Fibroblast of the aortic adventitia (primary cell): ENCODE results near the gene PDZD7. TPM values are rescaled to one million over a fixed set of nuclear protein-coding genes. Genes with fewer than 3 reads are reported as not detected.

Experiments
- DNase-seq: peaks from one replicate; pipeline ENCODE4 v3.0.0-alpha.2; 2010; ENCODE audit warnings: low read depth
- H3K4me3 ChIP-seq: 2 replicates; pipeline ENCODE4 v1.5.1; 2011; ENCODE audit warnings: low read depth, mild to moderate bottlenecking, control low read depth, low read length, moderate library complexity
- CTCF ChIP-seq: IDR thresholded peaks from 2 replicates; pipeline ENCODE4 v1.5.1; 2011; ENCODE audit warnings: mild to moderate bottlenecking, low read length, control low read depth, inconsistent platforms; ENCODE audit not compliant: insufficient read depth
- total RNA-seq: library from RNA; depleted of rRNA; stranded (reverse); fragments of >200 nt; gene quantifications from 2 replicates; pipeline ENCODE4 v1.2.3, GENCODE V29; 2012; ENCODE audit warnings: low replicate concordance

PDZD7 gene
- total RNA-seq: 0.16 and 0.27 TPM in 2 replicates

GRCh38 chr10:101031128-101031795 lies at the start of gene PDZD7, which contains the start of gene SFXN3:
TSS of gene PDZD7 (minus strand) at chr10:101031129. CDS start at chr10:101030219, 910 bp downstream.
TSS of gene SFXN3 (plus strand) at chr10:101031234. CDS start at chr10:101034695, 3,461 bp downstream.
- H3K4me3 ChIP-seq: peak within 1 kb of the TSS; percentile 92
- DNase-seq: peak; percentile 95
- TF ChIP-seq CTCF: no peak

- H3K4me3 ChIP-seq: no peak overlapping the region
- TF ChIP-seq CTCF: no peak
- no peak for DNase-seq
Observed at GRCh38 chr10:101079874-101080273, 48.9 kb upstream of the PDZD7 start.

GRCh38 chr10:101076630-101077029 lies 45.7 kb upstream of the PDZD7 start:
- H3K4me3 ChIP-seq: no peak overlapping the region
- no peak for TF ChIP-seq CTCF
- no peak for DNase-seq

GRCh38 chr10:101075775-101076174 lies 44.8 kb upstream of the PDZD7 start:
- no peak for DNase-seq
- TF ChIP-seq CTCF: no peak
- H3K4me3 ChIP-seq: no peak overlapping the region

- no peak overlapping the region for H3K4me3 ChIP-seq
- DNase-seq: no peak
- TF ChIP-seq CTCF: no peak
Observed at GRCh38 chr10:101073631-101074030, 42.7 kb upstream of the PDZD7 start.

GRCh38 chr10:101072923-101073322 lies 42.0 kb upstream of the PDZD7 start:
- DNase-seq: no peak
- no peak for TF ChIP-seq CTCF

GRCh38 chr10:101071885-101072433 lies 41.0 kb upstream of the PDZD7 start:
- DNase-seq: no peak
- no peak for TF ChIP-seq CTCF
- no peak overlapping the region for H3K4me3 ChIP-seq

More at GRCh38 chr10:101072923-101073322, 42.0 kb upstream of the PDZD7 start:
- no peak overlapping the region for H3K4me3 ChIP-seq
